ENCODE measurements around the gene RPL4. TPM values are rescaled to one million over a fixed set of nuclear protein-coding genes. Genes with fewer than 3 reads are reported as not detected.
"Not testable (repeated sequence)": the region's sequence is repeated elsewhere in the genome, so short reads cannot be mapped to it uniquely, and the experiment has no call there.

Gene RPL4
- 2,397 and 2,453 TPM in 2 replicates for total RNA-seq

DNA sequence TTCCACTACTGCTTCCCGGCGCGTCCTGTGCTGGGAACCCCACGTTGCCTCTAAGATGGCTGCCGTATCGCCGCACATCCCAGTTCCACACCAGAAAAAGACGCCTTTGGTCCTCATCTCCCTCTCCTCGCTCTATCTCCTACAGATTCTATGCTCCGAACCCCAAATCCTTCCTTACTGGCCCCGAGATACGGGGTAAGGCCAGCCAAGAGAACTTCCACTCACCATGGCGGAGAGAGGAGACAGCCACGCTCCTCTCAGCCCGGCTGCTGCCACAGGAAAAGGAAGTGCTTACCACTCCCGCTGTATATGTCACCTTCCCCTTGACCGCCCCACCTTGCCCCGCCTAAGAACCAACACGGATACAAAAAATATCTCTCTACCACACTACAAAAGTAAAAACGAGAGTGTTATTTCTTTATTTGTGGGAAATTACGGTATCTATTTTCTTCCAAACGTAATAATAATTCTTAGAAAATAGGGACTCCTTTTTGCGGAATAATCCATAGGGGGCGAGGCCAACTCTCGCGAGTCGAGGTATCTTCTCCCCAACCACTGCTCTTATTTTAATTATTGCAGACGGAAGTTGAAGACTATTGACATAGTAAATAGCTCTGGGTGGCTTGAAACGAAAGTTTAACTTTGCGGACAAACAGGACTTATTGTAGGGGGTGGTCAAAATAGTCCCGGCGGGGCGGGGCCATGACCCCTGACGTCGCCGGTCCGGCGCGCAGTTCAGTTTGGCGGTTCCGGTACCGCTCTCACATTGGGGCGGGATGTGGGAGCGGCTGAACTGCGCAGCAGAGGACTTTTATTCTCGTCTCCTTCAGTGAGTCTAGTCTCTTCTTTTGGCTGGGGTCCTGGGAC lies at the start of gene RPL4, which contains the start of gene ZWILCH:
Gene RPL4, minus strand, starts transcription at position 293 of the 867 bp plus-strand sequence. Its CDS starts 65 bp downstream, at position 228.
Gene ZWILCH, plus strand, starts transcription at position 764 of the 867 bp plus-strand sequence. Its CDS starts 13 bp downstream, at position 777.
- intact Hi-C loops (cut with micrococcal nuclease): loop anchor here (1.0 to 5.0 kb wide), 5 partner anchors 7 to 212 kb away; partner anchors contain the start of genes DIS3L, MAP2K1, SMAD6 and SNAPC5

DNA sequence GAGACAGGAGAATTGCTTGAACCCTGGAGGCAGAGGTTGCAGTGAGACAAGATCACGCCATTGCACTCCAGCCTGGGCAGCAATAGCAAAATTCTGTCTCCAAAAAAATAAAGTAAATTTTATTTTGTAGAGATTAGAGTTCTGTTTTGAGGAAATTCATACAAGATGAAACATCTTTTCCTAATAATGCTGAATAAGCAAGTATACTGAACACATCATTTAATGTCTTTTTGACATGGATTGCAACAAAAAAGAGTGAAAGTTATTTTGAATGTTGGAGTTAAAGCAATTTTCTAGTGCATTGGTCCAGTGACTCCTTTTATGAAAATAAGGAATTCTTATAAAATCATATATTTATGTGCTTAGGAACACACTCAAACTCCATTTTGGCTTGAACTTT lies 40.6 kb upstream of the RPL4 start:
- intact Hi-C loops (cut with micrococcal nuclease): no loop called here

DNA sequence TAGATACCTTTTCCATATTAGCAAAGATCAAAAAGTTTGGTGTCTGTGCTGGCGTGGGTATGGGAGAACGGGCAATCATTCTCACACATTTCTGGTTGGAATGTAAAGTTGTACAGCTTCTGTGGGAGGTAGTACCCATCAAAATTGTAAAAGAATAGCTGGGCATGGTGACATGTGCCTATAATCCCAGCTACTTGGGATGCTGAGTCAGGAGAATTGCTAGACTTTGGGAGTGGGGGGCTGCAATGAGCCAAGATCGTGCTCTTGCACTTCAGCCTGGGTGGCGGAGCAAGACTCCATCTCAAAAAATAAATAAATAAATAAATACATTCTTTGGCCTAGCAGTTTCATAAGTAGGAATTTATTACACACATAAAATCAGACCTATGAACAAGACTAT lies 38.2 kb upstream of the RPL4 start:
- intact Hi-C loops (cut with micrococcal nuclease): no loop called here

DNA sequence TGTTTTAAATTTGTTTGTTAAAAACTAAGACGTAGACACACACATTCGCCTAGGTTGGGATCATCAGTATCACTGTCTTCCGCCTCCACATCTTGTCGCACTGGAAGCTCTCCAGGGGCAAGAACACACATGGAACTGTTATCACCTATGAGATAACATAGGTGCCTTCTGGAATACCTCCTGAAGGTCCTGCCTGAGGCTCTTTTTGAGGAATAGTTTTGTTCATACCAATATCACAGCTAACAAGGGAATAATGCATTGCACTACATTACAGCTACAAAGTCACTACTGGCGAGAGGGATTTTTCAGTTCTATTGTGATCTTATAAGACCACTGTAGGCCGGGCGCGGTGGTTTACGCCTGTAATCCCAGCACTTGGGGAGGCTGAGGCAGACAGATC lies 30.4 kb upstream of the RPL4 start:
- intact Hi-C loops (cut with micrococcal nuclease): no loop called here

DNA sequence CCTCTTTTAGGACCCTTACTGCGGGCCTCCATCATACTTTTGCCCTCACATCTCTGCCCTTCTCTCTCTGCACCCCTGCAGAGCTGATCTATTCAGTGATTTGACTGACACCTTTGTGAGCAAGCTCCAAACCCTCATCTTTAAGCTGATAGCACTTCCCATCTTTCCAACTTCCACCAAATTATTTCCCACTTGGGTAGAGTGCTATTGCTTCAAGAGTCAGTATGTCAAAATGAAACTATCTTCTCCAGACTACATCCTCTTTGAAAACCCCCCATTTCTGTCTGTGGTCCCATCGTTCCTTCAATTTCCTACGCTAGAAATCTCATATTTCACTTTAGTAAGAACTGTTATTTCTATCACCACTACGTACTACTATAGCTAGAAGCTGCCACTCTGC lies 20.2 kb upstream of the RPL4 start:
- intact Hi-C loops (cut with micrococcal nuclease): no loop called here

DNA sequence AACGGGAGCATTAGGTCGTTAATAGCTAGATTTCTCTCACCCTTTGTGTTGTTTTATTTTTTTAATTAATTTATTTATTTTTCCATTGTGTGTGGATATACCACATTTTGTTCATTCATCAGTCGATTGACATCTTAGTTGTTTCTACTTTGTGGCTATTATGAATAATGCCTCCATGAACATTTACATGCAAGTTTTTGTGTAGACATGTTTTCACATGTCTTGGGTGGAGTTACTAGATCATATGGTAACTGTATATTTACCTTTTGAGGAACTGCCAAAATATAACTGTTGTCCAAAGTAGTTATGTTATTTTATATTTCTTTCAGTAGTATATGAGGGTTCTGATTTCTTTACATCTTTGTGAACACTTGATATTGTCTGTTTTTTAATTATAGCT lies 19.3 kb upstream of the RPL4 start:
- intact Hi-C loops (cut with micrococcal nuclease): no loop called here

DNA sequence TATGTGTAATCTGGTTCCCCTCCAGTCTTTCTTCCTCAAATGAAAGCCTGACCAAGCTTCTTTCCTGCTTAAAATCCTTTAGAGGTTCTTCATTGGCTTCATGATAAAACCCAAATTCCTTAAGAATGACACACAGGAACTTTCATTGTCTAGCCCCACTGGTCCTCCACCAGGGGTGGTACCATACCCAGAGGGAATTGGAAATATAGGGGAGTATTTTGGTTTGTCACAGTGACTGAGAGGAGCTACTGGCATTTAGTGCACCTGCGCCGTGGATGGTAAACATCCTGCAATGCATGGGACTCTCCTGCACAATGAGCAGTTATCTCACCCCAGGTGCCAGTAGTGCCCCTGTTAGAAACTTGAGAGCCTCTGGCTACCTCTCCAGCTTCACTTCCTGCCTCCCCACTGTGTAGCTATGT lies 11.3 kb upstream of the RPL4 start:
- intact Hi-C loops (cut with micrococcal nuclease): no loop called here

DNA sequence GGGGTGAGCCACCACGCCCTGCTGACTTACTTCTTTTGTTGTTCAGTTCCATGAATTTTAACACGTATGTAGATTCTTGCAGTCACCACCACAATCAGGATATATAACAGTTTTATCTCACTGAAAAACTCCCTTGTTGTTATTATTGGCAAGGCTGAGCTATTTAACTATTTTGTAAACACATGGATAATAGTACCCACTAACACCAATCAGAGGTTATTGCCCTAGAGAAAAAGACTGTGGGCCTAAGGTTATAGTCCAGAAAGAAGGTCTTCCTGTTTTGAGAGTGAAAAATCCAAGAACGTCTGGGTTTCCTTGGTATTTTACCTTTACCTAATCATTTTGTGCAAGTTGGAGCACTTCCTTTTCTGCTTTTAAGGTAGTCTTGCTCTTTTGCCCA lies 9.9 kb upstream of the RPL4 start:
- intact Hi-C loops (cut with micrococcal nuclease): no loop called here

DNA sequence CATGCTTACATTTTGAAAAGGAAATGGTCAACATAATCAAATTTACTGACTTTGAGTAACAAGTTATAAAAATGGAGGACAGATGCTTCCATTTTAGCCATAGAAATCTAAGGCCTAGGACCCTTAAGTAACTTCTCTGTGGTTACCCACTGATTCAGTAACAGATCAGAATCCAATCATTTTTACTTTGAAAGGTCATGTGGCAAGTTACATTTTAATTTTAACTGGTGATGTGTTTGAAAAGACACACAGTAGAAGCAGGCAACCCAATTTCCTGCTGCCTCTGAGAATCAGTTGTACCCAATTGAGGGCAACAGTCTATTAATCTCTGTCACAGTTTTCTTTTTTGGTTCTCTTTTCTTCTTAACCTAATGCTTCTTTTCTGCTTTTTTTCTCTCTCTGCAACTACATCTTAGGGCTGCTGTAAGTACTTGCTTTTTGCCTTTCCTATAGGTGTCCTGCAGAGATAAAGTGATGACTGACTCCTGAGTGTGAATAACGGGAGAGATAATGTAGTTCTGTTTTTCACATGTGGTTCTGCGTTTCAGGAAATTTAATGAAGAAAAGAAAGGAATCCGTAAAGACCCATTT lies 3.7 kb upstream of the RPL4 start:
- intact Hi-C loops (cut with micrococcal nuclease): loop anchor here (5.0 kb wide), 1 partner anchor 194 kb away; the partner anchor contains the start of gene SMAD6

DNA sequence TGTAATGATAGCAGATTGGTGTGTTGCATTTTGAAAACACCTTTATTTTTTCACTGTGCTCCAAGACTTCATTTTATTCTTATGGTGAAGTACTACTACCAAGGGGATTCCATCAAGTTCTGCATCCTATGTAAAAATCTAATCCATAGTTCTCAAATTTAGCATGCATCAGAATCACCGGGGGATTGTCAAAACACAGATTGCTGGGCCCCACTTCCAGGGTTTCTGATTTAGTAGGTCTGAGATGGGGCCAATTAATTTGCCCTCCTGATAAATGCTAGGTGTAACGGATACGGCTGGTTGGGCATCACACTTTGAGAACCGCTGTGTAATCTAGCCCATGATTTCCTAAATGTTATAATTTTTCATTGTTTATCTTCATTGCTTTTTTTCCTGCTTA lies 1.2 kb upstream of the RPL4 start:
- intact Hi-C loops (cut with micrococcal nuclease): loop anchor here (1.0 to 5.0 kb wide), 4 partner anchors 9 to 213 kb away; partner anchors contain the start of genes DIS3L, MAP2K1, SMAD6 and SNAPC5

DNA sequence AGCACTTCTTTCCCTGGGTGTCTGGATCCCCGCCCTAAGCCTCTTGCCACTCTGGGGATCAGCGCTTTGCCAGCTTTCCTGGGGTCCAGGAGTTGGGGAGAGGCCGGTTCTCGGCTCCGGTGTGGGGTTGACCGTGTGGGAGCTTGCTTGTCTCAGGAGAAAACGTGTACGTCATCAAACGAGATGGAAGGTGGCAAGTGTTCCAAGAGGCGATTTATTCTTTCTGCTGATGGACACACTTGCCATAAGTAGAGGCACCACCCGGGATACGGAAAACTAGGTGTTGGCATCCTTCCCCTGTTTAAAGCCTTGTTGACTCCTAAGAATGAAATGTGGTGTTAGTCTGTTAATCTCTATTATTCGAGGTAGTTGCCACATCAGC lies 766 bp upstream of the RPL4 start:
- intact Hi-C loops (cut with micrococcal nuclease): loop anchor here (1.0 to 5.0 kb wide), 4 partner anchors 8 to 213 kb away; partner anchors contain the start of genes DIS3L, MAP2K1, SMAD6 and SNAPC5

DNA sequence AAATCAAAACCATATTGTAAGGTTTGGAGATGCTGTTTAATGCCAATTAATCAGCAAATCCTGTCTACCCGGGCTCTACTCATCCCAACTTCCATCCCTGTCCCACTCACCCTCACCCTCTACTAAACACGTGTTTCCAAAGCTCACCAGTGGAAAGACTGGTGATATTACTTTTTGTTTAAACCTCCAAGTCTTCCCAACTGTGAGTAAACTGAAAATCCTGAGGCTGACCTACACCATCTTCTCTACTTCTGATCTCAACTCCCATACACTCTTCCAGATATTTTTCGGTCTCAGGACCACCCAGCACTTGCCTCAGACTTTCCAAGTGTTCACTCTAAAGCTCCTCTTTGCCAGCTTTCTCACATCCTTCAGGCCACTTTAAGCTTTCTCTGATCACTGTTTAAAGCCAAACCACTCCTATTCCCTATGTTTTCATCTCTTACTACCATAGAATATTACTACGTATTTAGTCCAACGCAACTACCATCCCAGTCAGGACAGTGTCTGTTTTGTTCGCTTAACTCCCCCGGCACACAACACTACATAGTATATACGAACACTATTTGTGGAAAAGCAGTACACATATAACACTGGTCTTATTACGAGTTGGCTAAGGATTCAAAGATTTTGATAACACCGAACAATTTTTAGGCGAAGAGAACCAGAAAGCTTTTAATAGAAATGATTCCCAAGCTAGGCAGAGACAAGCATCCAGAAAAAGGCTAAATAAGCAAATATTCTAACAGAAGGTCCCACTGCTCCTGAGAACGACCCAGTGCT lies 684 bp downstream of the RPL4 start:
- intact Hi-C loops (cut with micrococcal nuclease): loop anchor here (1.0 to 2.0 kb wide), 2 partner anchors 148 to 211 kb away; partner anchors contain the start of genes DIS3L and TIPIN

DNA sequence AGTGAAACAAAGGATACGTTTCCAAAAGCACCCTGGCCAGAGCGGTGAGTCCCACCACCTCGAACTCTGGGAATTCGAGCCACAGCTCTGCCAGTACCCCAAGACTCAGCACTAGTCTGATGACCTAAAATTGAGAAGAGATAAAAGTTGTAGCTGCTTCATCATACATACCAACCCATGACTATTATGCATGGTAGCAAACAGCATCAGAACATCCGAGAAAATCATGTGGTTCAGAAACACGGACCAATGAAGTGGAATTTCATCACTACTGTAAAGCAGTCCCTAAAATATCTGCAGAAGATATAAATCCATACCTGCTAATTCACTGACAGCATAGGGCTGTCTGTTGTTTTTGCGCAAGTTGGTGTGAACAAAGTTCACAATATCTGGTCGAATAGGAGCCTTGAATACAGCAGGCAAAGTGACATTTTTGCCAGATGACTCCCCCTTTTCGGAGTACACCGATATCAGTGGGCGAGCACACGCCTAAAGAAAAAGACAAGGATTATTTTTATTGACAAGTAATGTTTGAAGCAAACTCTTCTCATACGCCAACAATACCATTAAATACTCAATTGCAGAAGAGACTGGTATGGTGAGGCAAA lies 1.5 kb downstream of the RPL4 start:
- intact Hi-C loops (cut with micrococcal nuclease): not testable (repeated sequence)

DNA sequence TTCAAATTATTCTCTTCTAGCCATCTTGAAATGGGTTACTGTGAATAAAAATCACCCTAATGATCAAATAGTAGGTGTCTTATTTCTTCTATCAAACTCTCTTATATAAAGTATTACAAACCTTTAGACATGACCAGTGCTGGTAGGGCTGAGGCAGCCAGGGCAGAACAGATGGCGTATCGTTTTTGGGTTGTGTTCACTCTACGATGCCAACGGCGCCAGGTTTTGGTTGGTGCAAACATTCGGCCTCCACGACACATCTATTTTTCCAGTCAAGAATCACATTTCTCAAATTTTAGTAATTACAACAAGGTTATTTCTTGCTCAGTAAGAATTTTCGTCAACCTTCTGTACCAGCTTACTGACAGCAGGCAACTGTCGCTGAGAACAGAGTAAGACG lies 2.2 kb downstream of the RPL4 start:
- intact Hi-C loops (cut with micrococcal nuclease): no loop called here

DNA sequence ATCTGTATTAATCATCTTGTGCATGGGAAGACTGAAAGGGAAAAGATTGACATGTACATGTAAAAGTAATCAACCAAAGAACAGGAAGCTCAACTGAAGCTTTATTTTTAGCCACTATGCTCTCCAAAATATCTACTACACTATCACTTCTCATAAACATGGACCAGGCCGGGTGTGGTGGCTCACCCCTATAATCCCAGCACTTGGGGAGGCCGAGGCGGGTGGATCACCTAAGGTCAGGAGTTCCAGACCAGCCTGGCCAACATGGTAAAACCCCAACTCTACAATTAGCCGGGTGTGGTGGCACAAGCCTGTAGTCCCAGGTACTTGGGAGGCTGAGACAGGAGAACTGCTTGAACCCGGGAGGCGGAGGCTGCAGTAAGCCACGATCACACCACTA lies 4.3 kb downstream of the RPL4 start:
- intact Hi-C loops (cut with micrococcal nuclease): not testable (repeated sequence)

DNA sequence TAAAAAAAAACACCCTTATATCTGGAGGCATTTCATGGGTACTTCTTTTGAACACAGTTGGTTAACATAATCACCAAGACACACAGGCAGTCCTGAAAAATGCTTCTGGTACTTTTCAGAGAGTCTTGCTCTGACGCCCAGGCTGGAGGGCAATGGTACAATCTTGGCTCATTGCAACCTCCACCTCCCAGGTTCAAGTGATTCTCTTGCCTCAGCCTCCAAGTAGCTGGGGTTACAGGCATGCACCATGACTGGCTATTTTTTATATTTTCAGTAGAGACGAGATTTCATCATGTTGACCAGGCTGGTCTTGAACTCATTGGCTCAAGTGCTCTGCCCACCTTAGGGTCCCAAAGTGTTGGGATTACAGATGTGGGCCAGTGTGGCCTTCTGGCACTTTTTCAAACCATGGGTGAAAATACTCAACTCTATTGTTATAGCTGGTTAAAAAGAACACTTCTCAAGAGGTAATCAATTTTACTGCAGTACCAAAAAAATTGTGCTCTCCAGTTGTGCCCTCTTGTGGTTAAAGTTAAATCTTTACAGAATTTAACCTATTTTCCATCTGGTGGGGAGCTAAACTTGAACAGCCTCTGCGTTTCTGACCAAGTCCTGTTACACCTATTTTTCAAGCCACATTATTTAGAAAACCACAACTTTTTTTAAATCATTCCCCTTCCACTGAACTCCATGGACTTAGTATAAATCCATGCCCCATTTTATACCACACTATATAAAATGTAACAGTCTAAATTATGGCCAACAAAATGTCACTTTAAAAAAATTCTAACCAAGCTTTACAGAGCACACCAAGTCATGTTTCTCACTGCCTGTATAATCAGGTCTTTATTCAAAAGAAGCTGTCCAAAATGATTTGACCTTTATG lies 5.9 kb downstream of the RPL4 start:
- intact Hi-C loops (cut with micrococcal nuclease): loop anchor here (10.0 kb wide), 1 partner anchor 634 kb away; the partner anchor contains the start of gene RAB11A

DNA sequence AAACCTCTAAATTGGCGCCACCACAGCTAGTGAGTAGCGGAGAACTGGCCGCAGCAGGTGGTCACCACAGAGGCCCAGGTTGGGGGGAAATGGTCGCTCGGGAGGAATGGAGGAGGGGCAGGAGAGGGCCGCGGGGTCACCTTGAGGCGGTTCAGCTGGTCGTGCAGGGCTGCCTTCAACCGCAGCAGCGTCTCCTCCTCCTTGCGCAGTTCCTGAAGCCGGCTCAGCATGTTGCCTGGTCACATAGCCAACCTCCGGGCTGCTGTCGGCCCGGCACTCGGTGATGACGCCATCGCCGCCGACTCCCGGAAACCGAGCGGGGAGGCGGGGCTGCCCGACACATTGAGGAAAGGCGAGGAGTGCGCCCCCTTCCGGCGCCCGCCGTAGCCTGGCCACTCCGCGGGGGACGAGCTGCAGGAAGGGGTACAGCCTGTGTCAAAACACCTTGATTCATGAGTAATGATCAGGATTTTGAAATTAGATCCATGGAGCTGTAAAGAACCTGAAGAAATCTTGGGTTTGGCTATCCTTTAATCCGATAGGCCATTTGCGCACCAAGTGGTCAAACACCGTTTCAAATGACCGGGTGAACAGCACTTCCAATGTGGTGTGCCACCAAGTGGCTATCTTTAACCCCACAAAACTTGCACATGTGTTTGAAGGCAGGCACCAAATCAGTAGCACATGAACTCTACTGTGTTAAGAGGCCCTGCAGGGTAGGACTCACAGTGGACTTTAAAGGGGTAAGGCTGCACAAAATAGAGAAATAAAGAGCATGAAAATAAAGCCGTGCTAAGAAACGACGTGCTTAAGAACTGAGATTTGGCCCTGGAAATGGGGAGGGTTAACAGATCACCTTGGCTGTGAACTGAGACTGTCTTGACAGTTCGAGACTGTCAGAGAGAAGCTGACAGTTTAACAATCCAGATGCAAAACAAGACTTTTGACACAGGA lies 6.9 kb downstream of the RPL4 start, which contains the start of gene SNAPC5:
Gene SNAPC5, minus strand, starts transcription at position 261 of the 954 bp plus-strand sequence. Its CDS starts 31 bp downstream, at position 230.
- intact Hi-C loops (cut with micrococcal nuclease): loop anchor here (1.0 to 10.0 kb wide), 5 partner anchors 8 to 633 kb away; partner anchors contain the start of genes DIS3L, MAP2K1, RAB11A and TIPIN

DNA sequence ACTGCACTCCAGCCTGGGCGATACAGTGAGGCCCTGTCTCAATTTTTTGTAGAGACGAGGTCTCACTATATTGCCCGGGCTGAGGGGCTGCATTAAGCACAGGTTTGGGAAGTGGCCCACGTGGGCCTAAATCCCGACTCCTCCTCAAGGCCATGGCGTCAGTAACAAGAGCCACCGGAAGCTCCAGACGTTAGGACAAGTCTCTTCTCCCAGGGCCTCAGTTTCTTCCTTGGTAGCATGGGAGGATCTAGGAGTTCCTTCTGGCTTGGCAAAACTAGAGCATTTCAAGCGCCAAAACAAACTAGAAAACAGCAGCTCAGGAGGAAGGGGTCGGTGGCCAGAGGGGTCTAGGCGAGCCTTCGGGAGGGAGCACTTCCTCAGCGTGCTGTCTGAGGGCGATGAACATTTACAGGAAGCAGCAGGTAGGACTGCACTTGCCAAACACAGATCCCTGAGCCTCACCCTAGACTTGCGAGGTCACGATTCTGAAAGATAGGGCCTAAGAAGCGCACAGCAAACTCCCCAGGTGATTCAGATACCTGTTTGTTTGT lies 7.6 kb downstream of the RPL4 start:
- intact Hi-C loops (cut with micrococcal nuclease): loop anchor here (1.0 to 10.0 kb wide), 5 partner anchors 8 to 632 kb away; partner anchors contain the start of genes DIS3L, MAP2K1, RAB11A and TIPIN

All from T-helper 2 cell treated with Interferon-gamma antibody and Interleukin-4, amounts not matched to agents 100 ng/mL and 5 ng/mL, for 36 hours (primary cell).